GM18520 (cell line): ENCODE data around the gene IFT81.

Experiments
- ATAC-seq: cut with Tn5 transposase; IDR thresholded peaks from one replicate; pipeline ENCODE4 v1.9.1; 2021; ENCODE audit not compliant: unreplicated experiment

IFT81 gene

DNA sequence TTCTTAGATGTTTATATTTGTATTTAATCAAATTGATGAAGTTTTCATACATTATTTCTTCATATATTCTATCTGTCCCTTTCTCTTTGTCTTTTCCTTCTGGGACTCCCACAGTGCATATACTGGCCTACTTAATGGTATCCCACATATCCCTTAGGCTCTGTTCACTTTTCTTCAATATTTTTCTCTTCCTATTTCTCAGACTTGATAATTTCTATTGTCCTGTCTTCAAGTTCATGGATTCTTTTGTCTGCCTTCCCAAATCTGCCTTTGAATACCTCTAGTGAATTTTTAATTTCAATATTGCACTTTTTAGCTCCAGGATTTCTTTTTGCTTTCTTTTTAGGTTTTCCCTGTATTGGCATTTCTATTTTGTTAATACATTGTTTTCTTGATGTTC is 33.4 kb downstream of the IFT81 start:
- ATAC-seq = no peak

GRCh38 chr12:110159671-110160245 is 35.6 kb downstream of the IFT81 start:
- ATAC-seq = no peak

DNA sequence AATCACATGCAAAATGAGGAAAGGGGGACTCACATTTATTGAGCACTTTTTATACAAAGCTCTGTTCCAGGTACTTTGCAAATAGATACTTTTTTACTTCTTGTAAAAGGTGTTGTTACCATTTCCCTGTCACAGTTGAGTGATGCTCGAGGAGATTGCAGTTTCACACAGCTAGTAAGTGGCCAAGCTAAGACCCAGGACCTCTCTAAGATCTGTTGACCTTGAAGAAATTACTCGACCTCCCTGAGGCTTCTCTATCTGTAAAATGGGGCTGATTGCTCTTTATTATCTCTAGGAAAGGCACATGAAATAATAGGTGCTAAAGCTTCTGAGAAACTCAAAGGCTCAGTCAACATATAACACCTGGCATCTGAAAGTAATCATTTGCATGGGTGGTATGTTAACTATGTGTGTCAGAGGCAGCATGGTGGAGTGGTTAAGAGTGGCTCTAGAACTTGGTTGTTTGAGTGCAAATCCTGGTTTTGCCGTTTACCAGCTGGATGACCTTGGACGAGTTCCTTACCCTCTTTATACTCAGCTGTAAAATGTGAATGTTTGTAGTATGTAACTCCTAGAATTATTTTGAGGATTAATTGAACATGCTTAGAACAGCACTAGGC is 41.5 kb downstream of the IFT81 start:
- peak; percentile 87 for ATAC-seq

DNA sequence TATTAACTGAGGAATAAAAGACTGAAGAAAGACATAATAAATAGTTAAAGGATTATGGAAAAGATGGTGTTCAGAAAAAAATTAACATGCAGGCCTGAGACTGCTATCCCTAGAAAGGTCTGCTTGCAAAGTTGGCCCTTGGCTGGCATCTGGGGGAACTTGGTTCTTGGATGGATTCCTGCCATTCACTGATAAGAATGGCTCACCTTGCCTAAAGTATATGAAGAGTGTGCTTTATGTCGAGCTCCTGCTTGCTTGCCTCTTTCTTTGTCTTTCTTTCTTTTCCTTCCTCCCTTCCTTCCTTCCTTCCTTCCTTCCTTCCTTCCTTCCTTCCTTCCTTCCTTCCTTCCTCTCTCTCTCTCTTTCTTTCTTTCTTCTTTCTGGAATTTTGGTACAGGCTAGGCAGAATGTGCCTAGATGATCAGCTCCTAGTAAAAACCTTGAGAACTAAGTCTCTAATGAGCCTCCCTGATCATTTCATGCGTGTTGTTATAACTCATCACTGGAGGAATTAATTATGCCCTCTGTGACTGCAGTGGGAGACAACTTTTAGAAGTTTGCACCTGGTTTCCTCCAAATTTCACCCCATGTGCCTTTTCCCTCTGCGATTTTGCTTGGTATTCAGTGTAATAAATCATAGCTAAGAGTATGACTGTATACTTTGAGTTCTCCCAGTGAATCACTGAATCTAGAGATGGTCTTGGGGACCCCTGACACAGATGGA is 44.7 kb downstream of the IFT81 start:
- ATAC-seq = no peak

GRCh38 chr12:110170535-110171185 is 46.5 kb downstream of the IFT81 start:
- ATAC-seq = no peak

DNA sequence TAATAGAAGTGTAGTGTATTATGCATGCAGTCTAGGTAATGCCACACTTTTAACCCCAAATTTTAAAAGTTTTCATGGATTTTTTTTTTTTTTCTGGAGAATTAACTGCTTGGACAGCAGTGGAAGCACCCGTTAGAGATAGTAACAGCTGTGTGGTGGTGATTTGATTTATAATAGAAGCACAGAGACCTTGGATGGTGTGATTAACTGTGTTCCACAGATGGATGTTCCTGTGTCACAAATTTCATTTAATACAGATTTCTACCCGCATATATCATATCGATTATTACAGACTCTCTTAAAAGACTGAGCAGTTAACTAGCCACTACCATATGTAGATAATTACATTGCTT is 47.0 kb downstream of the IFT81 start:
- no peak for ATAC-seq

GRCh38 chr12:110171636-110172035 is 47.5 kb downstream of the IFT81 start:
- no peak for ATAC-seq

GRCh38 chr12:110174373-110174996 is 50.3 kb downstream of the IFT81 start:
- no peak for ATAC-seq

DNA sequence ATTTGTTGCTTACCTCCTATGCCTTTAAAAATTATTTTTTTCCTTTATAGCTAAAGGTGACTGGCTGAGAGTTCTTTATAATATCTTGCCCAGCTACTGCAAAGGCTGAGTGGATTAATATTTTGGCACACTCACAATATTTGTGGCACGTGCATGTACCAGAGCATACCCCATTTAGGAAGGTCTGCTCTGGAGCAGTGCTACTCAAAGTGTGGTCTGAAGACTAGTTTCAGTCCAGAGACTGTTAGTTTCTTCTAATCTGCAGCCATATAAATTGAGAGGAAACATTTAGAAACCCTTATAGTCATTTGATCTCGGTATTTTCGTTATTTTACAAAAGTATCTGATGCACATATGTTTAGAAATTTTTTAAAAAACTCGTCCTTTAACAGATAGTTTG is 51.0 kb downstream of the IFT81 start:
- ATAC-seq = no peak

GRCh38 chr12:110176745-110177144 is 52.6 kb downstream of the IFT81 start:
- no peak for ATAC-seq

DNA sequence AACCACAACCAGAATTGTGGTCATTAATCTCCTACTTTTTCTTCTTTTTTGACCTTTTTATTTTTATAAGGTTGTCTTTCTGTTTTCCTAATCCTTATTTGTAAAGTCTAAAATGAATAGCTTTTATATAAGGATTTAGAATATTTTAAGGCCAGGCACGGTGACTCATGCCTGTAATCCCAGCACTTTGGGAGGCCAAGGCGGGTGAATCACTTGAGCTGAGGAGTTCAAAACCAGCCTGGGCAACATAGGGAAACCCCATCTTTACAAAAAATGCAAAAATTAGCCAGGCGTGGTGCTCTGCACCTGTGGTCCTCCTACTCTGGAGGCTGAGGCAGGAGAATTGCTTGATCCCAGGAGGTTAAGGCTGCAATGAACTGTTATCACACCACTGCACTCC is 55.1 kb downstream of the IFT81 start:
- ATAC-seq = no peak

- ATAC-seq = no peak
These were observed 56.4 kb downstream of the IFT81 start for GRCh38 chr12:110180591-110181005.

GRCh38 chr12:110182281-110182680 is 58.1 kb downstream of the IFT81 start:
- ATAC-seq = no peak

- ATAC-seq = no peak
These were observed 59.2 kb downstream of the IFT81 start for GRCh38 chr12:110183386-110183785.

GRCh38 chr12:110185626-110186025 is 61.5 kb downstream of the IFT81 start:
- no peak for ATAC-seq

DNA sequence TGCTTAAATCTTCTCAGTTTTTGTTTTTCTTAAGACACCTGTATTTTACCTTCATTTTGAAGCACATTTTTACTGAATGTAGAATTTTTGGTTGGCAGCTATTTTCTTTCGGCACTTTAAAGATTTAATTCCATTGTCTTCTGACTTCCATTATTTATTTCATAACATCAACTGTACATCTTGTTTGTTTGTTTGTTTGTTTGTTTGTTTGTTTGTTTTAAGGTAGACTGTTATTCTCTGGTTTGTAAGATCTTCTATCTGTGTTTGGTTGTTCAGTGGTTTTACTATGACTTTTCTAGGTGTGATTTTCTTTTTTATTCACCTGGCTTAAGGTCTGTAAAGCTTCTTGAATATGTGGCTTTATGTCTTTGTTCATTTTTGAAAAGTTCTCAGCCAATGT is 61.9 kb downstream of the IFT81 start:
- ATAC-seq = no peak

GRCh38 chr12:110193196-110193595 is 69.0 kb downstream of the IFT81 start:
- no peak for ATAC-seq

GRCh38 chr12:110197003-110197402 is 72.8 kb downstream of the IFT81 start:
- no peak for ATAC-seq

DNA sequence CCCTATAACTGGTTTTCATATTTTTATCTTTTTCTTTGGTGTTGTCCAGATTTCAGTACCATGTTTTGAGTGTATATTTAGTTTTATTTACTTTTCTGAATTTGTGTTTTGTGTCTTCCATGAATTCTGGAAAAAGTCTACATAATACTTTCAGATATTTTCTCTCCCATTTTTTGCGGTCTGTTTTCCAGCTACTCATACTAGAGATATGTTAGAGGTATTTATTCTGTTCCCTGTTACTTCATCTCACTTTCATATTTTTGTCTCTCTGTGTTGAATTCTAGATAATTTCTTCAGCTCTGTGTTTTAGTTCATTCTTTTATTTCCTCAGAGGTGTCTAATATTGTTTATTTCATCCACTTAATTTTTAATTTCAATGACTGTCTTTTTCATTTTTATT is 74.2 kb downstream of the IFT81 start:
- ATAC-seq = no peak

- ATAC-seq = no peak
These were observed 75.4 kb downstream of the IFT81 start for GRCh38 chr12:110199339-110200123.

- no peak for ATAC-seq
These were observed 75.9 kb downstream of the IFT81 start for GRCh38 chr12:110200124-110200417.
